ENCODE measurements around the gene CLPTM1.

Gene CLPTM1

GRCh38 chr19:44984005-44984404 is 28.8 kb downstream of the CLPTM1 start:
- TF ChIP-seq CTCF (IDR thresholded peaks at IDR 0.05; ENCODE audit: control insufficient read depth, insufficient read depth, low read depth, low read length, missing control alignments), result no peak
- H3K4me3 ChIP-seq (ENCODE audit: control insufficient read depth, low read depth, low read length), result no peak overlapping the region
- no peak for DNase-seq (ENCODE audit: low read depth)

GRCh38 chr19:44985445-44985844 is 30.3 kb downstream of the CLPTM1 start:
- DNase-seq (ENCODE audit: low read depth), result no peak
- H3K4me3 ChIP-seq (ENCODE audit: control insufficient read depth, low read depth, low read length), result no peak overlapping the region
- no peak for TF ChIP-seq CTCF (IDR thresholded peaks at IDR 0.05; ENCODE audit: control insufficient read depth, insufficient read depth, low read depth, low read length, missing control alignments)

GRCh38 chr19:44986389-44986788 is 31.2 kb downstream of the CLPTM1 start:
- H3K4me3 ChIP-seq (ENCODE audit: control insufficient read depth, low read depth, low read length), result no peak overlapping the region
- DNase-seq (ENCODE audit: low read depth), result no peak
- TF ChIP-seq CTCF (IDR thresholded peaks at IDR 0.05; ENCODE audit: control insufficient read depth, insufficient read depth, low read depth, low read length, missing control alignments), result no peak

GRCh38 chr19:44987148-44987675 is 32.0 kb downstream of the CLPTM1 start:
- H3K4me3 ChIP-seq (ENCODE audit: control insufficient read depth, low read depth, low read length), result no peak overlapping the region
- TF ChIP-seq CTCF (IDR thresholded peaks at IDR 0.05; ENCODE audit: control insufficient read depth, insufficient read depth, low read depth, low read length, missing control alignments), result no peak
- no peak for DNase-seq (ENCODE audit: low read depth)

GRCh38 chr19:44988273-44988672 is 33.1 kb downstream of the CLPTM1 start:
- no peak for DNase-seq (ENCODE audit: low read depth)
- no peak for TF ChIP-seq CTCF (IDR thresholded peaks at IDR 0.05; ENCODE audit: control insufficient read depth, insufficient read depth, low read depth, low read length, missing control alignments)

GRCh38 chr19:44988896-44989556 is 33.8 kb downstream of the CLPTM1 start:
- peak; percentile 2 for DNase-seq (ENCODE audit: low read depth)
- peak; percentile 71 for TF ChIP-seq CTCF (IDR thresholded peaks at IDR 0.05; ENCODE audit: control insufficient read depth, insufficient read depth, low read depth, low read length, missing control alignments)
- no peak overlapping the region for H3K4me3 ChIP-seq (ENCODE audit: control insufficient read depth, low read depth, low read length)

More at GRCh38 chr19:44988273-44988672, 33.1 kb downstream of the CLPTM1 start:
- no peak overlapping the region for H3K4me3 ChIP-seq (ENCODE audit: control insufficient read depth, low read depth, low read length)
